Activated B cell treated with CpG ODN at 0.5 μM for 24 hours (primary cell): ENCODE measurements around the gene COBL. TPM values are rescaled to one million over a fixed set of nuclear protein-coding genes. Genes with fewer than 3 reads are reported as not detected.

Experiments
- ATAC-seq: fragments of 200-7000 bp; cut with Tn5 transposase; one replicate; pipeline ENCODE4 v1.10.0; 2021; ENCODE audit warnings: low read depth, mild to moderate bottlenecking, moderate library complexity
- CTCF ChIA-PET: fragments of 350-600 bp; sonication (Branson Sonifier 250); formaldehyde crosslinking; loops from one replicate; lab custom pipeline; 2021; ENCODE audit warnings: antibody characterized with exemption; lab: Charles Lee
- POLR2A ChIA-PET: fragments of 350-600 bp; sonication (Branson Sonifier 250); formaldehyde crosslinking; loops from one replicate; lab custom pipeline; 2021; ENCODE audit warnings: antibody characterized with exemption; lab: Charles Lee
- DNase-seq: peaks from one replicate; pipeline ENCODE4 v3.0.0; 2022
- H3K27ac Mint-ChIP-seq: one replicate; pipeline ENCODE4 v1.8.0; 2020; ENCODE audit warnings: mixed read lengths
- H3K27me3 Mint-ChIP-seq: one replicate; pipeline ENCODE4 v1.8.0; 2021; ENCODE audit warnings: mixed read lengths
- H3K36me3 Mint-ChIP-seq: one replicate; pipeline ENCODE4 v1.8.0; 2021; ENCODE audit warnings: low read depth, mixed read lengths
- H3K4me1 Mint-ChIP-seq: one replicate; pipeline ENCODE4 v1.8.0; 2021; ENCODE audit warnings: mixed read lengths
- H3K4me3 Mint-ChIP-seq: one replicate; pipeline ENCODE4 v1.8.0; 2020; ENCODE audit warnings: mild to moderate bottlenecking, mixed read lengths
- H3K9me3 Mint-ChIP-seq: one replicate; pipeline ENCODE4 v1.8.0; 2020; ENCODE audit warnings: mixed read lengths
- intact Hi-C: fragments of 100-400 bp; cut with micrococcal nuclease; formaldehyde crosslinking; loops from one replicate; pipeline ENCODE4 v1.15.1; 2024
- total RNA-seq: library from RNA; stranded (reverse); gene quantifications from 2 replicates; pipeline ENCODE4 v1.2.3, GENCODE V29; 2022
- TF ChIP-seq, protein P1 (sequence below): fragments of 200-600 bp; IDR thresholded peaks from one replicate; pipeline ENCODE4 v1.8.0; 2022; ENCODE audit warnings: antibody characterized with exemption, mild to moderate bottlenecking

COBL gene
- total RNA-seq, 1 donor from 2014 or later, result not detected

GRCh38 chr7:51082940-51083533 is 233.6 kb downstream of the COBL start:
- no peak for DNase-seq
- intact Hi-C loops, result no loop called here
- Mint-ChIP-seq H3K4me1 (no peaks in the 10 kb centered on the region), H3K27ac (no peak overlapping the region), H3K36me3 (no peaks in the 10 kb centered on the region), H3K27me3 (no peaks in the 10 kb centered on the region), H3K9me3 (no peaks in the 10 kb centered on the region), H3K4me3 (no peak overlapping the region)
- POLR2A ChIA-PET, result no interaction called here
- ATAC-seq, result no peak
- TF ChIP-seq, protein P1, sequence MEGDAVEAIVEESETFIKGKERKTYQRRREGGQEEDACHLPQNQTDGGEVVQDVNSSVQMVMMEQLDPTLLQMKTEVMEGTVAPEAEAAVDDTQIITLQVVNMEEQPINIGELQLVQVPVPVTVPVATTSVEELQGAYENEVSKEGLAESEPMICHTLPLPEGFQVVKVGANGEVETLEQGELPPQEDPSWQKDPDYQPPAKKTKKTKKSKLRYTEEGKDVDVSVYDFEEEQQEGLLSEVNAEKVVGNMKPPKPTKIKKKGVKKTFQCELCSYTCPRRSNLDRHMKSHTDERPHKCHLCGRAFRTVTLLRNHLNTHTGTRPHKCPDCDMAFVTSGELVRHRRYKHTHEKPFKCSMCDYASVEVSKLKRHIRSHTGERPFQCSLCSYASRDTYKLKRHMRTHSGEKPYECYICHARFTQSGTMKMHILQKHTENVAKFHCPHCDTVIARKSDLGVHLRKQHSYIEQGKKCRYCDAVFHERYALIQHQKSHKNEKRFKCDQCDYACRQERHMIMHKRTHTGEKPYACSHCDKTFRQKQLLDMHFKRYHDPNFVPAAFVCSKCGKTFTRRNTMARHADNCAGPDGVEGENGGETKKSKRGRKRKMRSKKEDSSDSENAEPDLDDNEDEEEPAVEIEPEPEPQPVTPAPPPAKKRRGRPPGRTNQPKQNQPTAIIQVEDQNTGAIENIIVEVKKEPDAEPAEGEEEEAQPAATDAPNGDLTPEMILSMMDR, result no peak
- CTCF ChIA-PET, result interaction anchor here (1.4 kb wide), 1 partner anchor 79 kb away, joined by 3 read pairs; no protein-coding TSS in a partner anchor

DNA sequence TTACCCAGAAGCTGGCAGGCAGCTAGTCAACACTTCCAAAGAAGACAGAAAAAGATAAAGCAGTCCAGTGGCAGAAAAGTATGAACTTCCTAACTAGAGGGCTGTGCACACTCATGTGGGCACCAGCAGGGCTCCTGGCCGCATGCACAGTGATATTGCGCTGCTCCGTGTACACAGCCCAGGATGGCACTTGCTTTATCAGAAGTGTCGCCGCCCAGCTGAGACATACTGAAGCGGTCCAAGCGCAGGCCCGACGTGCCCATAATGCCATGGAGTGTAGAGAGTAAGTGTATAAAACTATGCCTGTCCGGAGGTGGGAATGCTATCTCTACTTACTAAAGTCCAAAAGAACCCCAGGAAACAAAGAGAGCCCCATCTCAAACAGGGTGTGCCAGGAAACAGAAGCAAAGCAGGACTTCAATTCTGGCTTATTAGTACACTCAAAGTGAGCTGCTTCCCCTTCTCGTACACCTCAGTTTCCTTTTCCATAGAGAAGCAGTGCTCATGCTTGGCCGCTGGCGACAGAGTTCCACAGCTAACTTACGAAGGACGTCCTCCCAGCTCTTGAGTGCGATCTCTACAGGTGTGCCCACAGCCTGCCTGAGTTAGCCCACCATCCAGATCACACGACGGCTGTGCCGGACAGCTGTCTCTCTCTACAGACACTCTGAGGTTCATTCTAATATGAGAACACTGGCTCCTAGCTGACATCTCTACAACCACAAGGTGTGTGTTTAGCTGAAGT is 234.3 kb downstream of the COBL start:
- Mint-ChIP-seq H3K4me3 (no peak overlapping the region), H3K27ac (no peak overlapping the region), H3K36me3 (no peaks in the 10 kb centered on the region), H3K4me1 (no peaks in the 10 kb centered on the region), H3K9me3 (no peaks in the 10 kb centered on the region), H3K27me3 (no peaks in the 10 kb centered on the region)
- CTCF ChIA-PET, result interaction anchor here (1.4 kb wide), 1 partner anchor 80 kb away, joined by 3 read pairs; no protein-coding TSS in a partner anchor
- TF ChIP-seq, protein P1, result no peak
- POLR2A ChIA-PET, result no interaction called here
- ATAC-seq, result no peak
- intact Hi-C loops, result no loop called here
- no peak for DNase-seq

DNA sequence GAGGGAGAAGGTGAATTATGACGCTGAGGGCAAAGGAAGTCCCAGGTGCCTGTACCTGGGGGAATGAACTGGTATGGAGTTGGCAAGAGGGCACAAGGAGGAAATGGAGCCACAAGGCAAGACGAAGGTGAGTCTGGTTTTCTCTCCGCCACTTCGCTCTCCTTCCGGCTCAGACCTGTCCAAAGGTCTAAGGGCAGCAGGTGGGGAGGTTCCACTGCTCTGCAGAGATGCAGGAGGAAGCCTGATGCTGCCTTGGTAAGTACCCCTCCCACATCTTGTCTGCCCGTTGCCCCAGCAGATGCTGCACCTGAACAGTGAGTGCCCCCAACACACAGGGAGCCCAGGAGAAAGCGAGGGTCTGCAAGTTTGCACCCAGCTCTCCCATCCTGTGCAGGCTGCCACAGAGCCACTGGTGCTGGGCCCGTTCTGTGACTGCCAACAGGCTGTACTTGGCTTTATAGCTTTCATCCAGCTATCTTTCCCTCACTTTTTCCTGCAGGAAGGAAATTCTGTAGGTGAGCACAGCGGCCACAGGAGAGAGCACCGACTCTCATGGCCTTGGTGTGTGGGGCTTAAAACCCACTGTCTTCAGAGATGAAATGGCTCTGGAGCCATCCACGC is 235.2 kb downstream of the COBL start:
- ATAC-seq, result no peak
- CTCF ChIA-PET, result no interaction called here
- intact Hi-C loops, result no loop called here
- TF ChIP-seq, protein P1, result no peak
- POLR2A ChIA-PET, result no interaction called here
- no peaks in the 10 kb centered on the region for H3K4me1 Mint-ChIP-seq
- no peaks in the 10 kb centered on the region for H3K27me3 Mint-ChIP-seq
- H3K27ac Mint-ChIP-seq, result no peak overlapping the region
- no peaks in the 10 kb centered on the region for H3K9me3 Mint-ChIP-seq
- H3K4me3 Mint-ChIP-seq, result no peak overlapping the region
- DNase-seq, result no peak
- no peaks in the 10 kb centered on the region for H3K36me3 Mint-ChIP-seq

DNA sequence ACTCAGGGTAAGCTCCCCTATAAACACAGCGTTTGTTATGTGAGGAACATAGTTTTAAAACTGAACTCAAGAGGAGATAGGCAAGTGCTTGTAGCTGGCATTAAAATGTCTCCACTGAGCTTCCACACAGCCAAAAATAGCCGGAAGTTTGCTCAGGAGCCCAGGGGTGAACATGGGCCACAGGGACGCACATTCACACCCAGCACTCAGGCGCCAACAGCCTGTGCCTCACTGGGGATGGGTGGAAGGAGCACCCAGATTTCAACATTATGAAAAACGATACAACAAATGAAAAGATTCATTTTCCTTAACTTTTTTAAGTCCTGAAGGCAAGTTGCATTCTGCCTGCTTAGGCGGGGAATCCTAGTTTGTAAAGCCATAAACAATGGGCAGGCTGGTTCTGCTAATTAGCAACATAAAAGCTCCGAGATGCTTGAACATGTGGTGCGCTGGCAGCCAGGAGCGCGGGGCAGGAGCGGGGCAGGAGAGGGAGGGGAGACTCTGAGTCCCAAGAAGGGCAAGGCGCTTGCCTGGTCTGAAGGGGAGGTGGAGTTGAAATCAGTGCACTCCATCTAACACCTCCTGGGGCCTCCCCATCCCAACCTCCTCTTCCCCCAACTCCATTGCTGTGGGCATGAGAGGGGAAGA is 235.9 kb downstream of the COBL start:
- CTCF ChIA-PET, result no interaction called here

More for the DNA sequence above, 235.9 kb downstream of the COBL start:
- no peaks in the 10 kb centered on the region for H3K4me1 Mint-ChIP-seq
- H3K9me3 Mint-ChIP-seq, result no peaks in the 10 kb centered on the region
- POLR2A ChIA-PET, result no interaction called here
- DNase-seq (no peak), ATAC-seq (no peak)
- no peak overlapping the region for H3K4me3 Mint-ChIP-seq
- intact Hi-C loops, result no loop called here
- H3K27ac Mint-ChIP-seq, result no peak overlapping the region
- peaks cover 2% of the 10 kb centered on the region for H3K27me3 Mint-ChIP-seq
- TF ChIP-seq, protein P1, result no peak
- no peaks in the 10 kb centered on the region for H3K36me3 Mint-ChIP-seq
